ENCODE data around the gene LY9.

LY9 gene, protein sequence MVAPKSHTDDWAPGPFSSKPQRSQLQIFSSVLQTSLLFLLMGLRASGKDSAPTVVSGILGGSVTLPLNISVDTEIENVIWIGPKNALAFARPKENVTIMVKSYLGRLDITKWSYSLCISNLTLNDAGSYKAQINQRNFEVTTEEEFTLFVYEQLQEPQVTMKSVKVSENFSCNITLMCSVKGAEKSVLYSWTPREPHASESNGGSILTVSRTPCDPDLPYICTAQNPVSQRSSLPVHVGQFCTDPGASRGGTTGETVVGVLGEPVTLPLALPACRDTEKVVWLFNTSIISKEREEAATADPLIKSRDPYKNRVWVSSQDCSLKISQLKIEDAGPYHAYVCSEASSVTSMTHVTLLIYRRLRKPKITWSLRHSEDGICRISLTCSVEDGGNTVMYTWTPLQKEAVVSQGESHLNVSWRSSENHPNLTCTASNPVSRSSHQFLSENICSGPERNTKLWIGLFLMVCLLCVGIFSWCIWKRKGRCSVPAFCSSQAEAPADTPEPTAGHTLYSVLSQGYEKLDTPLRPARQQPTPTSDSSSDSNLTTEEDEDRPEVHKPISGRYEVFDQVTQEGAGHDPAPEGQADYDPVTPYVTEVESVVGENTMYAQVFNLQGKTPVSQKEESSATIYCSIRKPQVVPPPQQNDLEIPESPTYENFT

GRCh38 chr1:160795951-160796383 lies at the start of gene LY9:
LY9 (plus strand) TSS chr1:160796174; CDS start chr1:160796188, 14 bp downstream.
- no peak for DNase-seq (ENCODE audit: low read depth, low spot score)

DNA sequence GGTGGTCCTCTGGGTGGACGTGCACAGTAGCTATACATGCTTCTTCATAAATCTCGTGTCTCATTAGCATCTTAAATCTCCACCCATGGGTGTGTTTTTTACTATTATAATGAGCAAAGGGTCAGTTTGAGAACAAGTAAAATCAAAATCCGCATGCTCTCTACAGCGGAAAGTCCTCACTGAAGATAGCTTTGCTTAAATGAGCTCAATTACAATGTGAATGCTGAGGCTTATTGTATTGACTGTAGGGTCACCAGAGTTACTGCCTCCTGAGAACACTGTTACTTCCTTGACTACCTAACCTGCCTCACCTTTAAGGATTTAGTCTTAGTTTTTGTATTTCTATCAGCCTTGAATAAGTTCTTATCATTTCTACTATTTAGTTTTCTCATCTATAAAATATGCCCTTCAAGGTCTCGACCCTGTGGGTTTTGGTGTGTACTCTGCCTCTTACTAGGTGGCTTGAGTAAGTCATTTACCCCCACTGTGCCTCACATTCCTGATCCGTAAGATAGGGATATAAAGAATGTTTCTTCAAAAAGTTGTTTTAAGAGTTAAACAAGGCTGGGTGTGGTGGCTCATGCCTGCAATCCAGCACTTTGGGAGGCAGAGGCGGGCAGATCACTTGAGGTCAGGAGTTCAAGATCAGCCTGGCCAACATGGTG lies 49.0 kb upstream of the LY9 start:
- DNase-seq (ENCODE audit: low read depth, low spot score), result no peak

DNA sequence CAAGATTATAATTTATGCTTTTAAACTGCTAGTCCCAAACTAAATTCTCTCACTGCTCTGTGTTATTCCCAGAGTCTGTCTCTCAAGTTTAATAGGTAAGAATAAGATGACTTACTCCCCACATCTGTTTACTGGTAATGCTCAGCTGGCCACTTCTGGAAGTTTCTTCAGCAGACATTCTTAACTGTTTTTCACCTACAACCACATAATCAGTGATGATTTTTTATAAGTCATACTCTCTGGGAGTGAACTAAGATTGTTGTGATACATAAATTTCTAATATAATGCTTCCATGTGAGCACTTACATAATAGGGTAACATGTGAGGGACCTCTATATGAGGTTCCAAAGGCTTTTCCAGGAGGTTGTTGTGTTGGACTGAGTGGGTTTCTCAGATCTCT lies 48.3 kb upstream of the LY9 start:
- DNase-seq (ENCODE audit: low read depth, low spot score), result no peak

DNA sequence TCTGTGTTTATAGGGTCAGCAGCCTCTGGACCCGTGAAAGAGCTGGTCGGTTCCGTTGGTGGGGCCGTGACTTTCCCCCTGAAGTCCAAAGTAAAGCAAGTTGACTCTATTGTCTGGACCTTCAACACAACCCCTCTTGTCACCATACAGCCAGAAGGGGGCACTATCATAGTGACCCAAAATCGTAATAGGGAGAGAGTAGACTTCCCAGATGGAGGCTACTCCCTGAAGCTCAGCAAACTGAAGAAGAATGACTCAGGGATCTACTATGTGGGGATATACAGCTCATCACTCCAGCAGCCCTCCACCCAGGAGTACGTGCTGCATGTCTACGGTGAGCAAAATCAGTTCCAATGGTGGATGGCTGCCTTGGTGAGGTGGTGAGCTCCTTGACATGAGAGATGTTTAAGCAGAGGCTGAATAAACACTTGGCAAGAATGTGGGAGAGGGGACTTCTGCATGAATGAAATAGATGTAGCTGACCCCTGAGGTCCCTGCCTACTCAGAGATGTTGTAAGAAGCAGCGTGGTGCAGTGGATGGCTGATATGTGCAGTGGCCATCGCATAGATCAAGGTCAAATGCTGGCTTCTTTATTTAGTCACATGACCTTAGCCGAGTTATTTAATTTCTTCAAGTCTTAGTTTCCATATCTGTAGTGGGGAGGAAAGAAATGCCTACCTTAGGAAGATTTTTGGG lies 47.6 kb upstream of the LY9 start:
- no peak for DNase-seq (ENCODE audit: low read depth, low spot score)

GRCh38 chr1:160748878-160749269 lies 47.1 kb upstream of the LY9 start:
- no peak for DNase-seq (ENCODE audit: low read depth, low spot score)

DNA sequence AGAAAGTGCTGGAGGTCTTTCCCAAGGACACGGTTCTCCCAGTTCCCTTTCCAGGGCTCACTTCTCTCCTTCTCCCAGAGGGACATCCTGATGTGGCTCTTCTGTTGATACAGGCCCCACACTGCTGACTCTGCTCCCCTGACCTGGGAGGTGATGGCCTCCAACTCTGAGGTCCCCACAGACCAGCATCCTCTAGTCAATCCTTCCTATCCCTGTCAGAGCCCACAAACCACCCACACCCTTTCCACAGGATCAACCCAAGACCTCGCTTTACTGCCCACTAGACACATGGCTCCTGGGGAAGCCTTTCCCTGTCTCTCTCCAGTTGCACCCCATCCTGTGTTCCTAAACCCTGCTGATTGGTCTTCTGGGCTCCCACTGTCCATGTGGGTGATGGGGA lies 45.4 kb upstream of the LY9 start:
- no peak for DNase-seq (ENCODE audit: low read depth, low spot score)

- no peak for DNase-seq (ENCODE audit: low read depth, low spot score)
Observed at GRCh38 chr1:160752406-160752805, 43.6 kb upstream of the LY9 start.

- DNase-seq (ENCODE audit: low read depth, low spot score), result no peak
Observed at GRCh38 chr1:160752924-160753323, 43.0 kb upstream of the LY9 start.

- no peak for DNase-seq (ENCODE audit: low read depth, low spot score)
Observed at GRCh38 chr1:160753594-160753993, 42.4 kb upstream of the LY9 start.

DNA sequence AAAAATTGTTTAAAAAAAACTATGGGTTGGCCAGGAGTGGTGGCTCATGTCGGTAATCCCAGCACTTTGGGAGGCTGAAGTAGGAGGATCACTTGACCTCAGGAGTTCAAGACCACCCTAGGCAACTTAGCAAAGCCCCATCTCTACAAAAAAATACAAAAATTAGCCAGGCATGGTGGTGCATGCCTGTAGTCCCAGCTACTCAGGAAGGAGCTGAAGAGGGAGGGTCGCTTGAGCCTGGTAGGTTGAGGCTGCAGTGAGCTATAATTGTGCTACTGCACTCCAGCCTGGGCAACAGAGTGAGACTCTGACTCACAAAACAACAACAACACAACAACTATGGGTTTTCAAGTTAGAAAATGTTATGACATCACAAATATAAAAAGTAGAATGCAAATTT lies 40.5 kb upstream of the LY9 start:
- no peak for DNase-seq (ENCODE audit: low read depth, low spot score)

DNA sequence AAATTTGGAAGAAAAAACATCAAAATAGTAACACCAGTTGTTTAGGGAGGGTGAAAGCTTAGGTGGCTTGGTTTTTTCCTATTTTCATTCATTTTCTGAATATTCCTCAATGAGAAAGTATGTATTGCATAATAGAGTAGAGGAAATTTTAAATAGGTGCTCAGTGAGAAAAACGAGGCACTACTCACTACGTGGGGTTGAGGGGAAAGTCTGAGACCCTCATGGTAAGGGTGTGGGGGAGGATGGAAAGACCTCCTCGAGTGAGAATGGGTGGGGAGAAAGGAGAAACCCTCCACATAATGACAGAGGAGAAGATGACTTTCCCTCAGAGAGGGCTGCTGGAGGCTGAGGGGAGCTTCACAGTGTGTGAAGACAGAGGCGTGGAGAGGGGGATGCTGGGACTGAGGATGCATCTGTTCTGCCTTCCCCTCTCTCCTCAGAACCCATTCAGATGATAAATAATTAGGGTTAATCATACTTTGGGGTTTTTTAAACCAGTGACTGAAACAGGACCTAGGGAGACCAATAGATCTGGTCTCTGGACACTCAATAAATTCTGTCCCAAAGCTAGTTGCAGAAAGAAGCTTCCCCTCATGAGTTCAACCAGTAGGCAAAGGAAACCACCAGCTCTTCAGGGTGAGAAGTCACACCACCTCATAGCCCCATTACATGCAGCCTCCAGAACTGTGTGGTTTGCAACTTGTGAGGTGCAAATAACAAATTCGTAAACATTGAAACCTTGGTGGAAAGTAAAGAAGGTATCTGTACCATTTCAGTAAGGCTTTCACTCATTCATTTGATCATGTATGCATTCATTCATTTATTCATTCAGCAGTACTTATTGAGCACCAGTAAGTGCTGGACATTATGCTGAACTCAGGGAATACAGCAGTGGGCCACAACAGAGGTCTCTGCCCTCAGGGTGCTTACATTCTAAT lies 39.8 kb upstream of the LY9 start:
- DNase-seq (ENCODE audit: low read depth, low spot score), result no peak

DNA sequence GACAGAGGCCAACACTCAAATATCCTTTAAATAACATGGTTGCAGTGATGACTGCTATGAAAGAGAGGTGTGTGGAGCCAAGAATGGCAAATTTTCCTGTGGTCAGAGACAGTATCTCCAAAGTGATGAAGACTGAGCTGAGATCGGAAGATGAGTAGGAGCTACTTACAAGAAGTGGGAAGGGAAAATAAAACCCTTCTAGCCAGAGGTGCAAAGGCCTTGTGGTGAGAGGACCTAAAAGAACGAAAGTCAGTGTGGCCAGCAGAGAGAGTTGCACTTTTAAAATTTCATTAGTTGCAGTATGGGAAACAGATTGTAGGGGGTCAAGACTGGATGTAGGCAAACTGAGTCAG lies 39.1 kb upstream of the LY9 start:
- no peak for DNase-seq (ENCODE audit: low read depth, low spot score)

- no peak for DNase-seq (ENCODE audit: low read depth, low spot score)
Observed at GRCh38 chr1:160758521-160758920, 37.5 kb upstream of the LY9 start.

DNA sequence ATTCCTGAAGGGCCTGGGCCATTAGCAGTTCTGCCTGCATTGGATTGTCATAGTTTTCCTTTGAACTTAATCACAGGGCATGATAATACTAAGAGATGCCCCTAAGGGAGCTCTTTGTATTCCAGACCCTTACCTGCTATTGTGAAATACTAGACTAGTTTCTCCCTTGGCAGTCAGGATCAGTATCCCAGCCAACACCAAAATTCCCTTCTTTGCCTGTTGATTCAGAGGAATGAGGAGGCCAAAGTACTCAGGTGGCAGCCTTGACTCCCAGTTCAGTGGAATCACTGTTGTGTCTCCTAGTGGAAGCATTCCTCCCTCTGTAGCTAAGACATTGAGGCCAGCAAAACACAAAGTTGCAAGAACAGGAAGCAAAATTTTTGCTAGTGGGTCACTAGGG lies 36.2 kb upstream of the LY9 start:
- no peak for DNase-seq (ENCODE audit: low read depth, low spot score)

GRCh38 chr1:160761046-160761445 lies 34.9 kb upstream of the LY9 start:
- no peak for DNase-seq (ENCODE audit: low read depth, low spot score)

- DNase-seq (ENCODE audit: low read depth, low spot score), result no peak
Observed at GRCh38 chr1:160761886-160762285, 34.1 kb upstream of the LY9 start.

GRCh38 chr1:160763993-160764392 lies 32.0 kb upstream of the LY9 start:
- DNase-seq (ENCODE audit: low read depth, low spot score), result no peak

- DNase-seq (ENCODE audit: low read depth, low spot score), result no peak
Observed at GRCh38 chr1:160767395-160768294, 28.3 kb upstream of the LY9 start.

DNA sequence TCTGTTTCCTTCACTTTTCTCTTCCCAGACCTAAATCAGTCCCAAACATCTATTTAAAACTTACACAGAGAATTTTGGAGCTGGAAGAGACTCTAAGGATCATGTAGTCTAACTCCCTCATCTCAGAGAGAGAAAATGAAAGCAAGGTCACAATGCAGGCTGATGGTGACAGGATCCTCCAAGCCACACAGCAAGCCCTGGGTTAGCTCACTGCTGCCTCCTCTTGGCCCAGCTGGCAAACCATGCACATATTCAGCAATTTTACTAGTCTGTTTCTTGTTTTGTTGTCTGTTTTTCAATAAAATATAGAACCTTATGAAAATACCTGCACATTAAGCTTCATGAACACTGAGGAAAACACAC lies 27.7 kb upstream of the LY9 start:
- no peak for DNase-seq (ENCODE audit: low read depth, low spot score)

DNA sequence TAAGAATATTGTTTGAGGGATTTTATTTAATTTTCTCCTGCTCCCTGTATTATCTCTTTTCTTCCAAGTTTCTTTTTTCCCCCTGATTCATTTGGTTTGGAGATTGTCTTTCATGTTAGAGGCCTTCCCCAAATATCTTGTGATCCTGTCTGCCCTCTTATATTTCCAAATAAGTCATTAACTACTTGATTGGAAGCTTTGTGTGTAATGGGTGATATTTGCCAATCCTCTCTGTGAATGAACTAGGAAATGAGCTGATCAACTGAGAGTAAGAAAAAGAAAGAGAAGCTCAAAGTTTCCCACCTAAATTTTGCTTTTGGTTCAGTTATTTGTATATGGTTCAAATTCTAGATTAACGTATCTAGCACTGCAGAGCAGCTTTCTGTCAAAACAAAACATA lies 23.6 kb upstream of the LY9 start:
- no peak for DNase-seq (ENCODE audit: low read depth, low spot score)

All from astrocyte of the hippocampus (primary cell).